Activated effector memory CD4-positive, alpha-beta T cell treated with Interleukin-2 at 50 U/mL for 16 hours (primary cell): ENCODE data around the gene KCNK3.
"Not testable (repeated sequence)": the region's sequence is repeated elsewhere in the genome, so short reads cannot be mapped to it uniquely, and the experiment has no call there.

Experiments
- DNase-seq: peaks from one replicate; pipeline ENCODE4 v3.0.0-alpha.2; 2020

Gene KCNK3

GRCh38 chr2:26760991-26761390 is 68.5 kb downstream of the KCNK3 start:
- not testable (repeated sequence) for DNase-seq

GRCh38 chr2:26763019-26763418 is 70.5 kb downstream of the KCNK3 start:
- no peak for DNase-seq

- DNase-seq = peak; percentile 79
Measured at GRCh38 chr2:26764078-26764887, 71.8 kb downstream of the KCNK3 start, which contains the start of gene SLC35F6. TSS of gene SLC35F6 (plus strand) at chr2:26764284. CDS start at chr2:26764350, 66 bp downstream.

- DNase-seq = no peak
Measured at GRCh38 chr2:26764906-26765305, 72.4 kb downstream of the KCNK3 start.

- no peak for DNase-seq
Measured at GRCh38 chr2:26765475-26766200, 73.1 kb downstream of the KCNK3 start.

- DNase-seq = no peak
Measured at GRCh38 chr2:26767129-26767528, 74.6 kb downstream of the KCNK3 start.

GRCh38 chr2:26767894-26768487 is 75.5 kb downstream of the KCNK3 start:
- DNase-seq = no peak

GRCh38 chr2:26768759-26769088 is 76.2 kb downstream of the KCNK3 start:
- no peak for DNase-seq

- DNase-seq = peak; percentile 4
Measured at GRCh38 chr2:26769089-26769761, 76.7 kb downstream of the KCNK3 start.

GRCh38 chr2:26770986-26771586 is 78.6 kb downstream of the KCNK3 start:
- DNase-seq = no peak

GRCh38 chr2:26772064-26773001 is 79.8 kb downstream of the KCNK3 start:
- DNase-seq = peak; percentile 13

GRCh38 chr2:26776195-26776800 is 83.8 kb downstream of the KCNK3 start:
- no peak for DNase-seq

GRCh38 chr2:26778098-26778497 is 85.6 kb downstream of the KCNK3 start:
- no peak for DNase-seq

GRCh38 chr2:26778507-26778906 is 86.0 kb downstream of the KCNK3 start:
- DNase-seq = no peak

GRCh38 chr2:26780203-26780760 is 87.8 kb downstream of the KCNK3 start:
- no peak for DNase-seq
